HEK293 (cell line): Measurements from ENCODE around the gene METRNL.

Source experiments
- CTCF ChIA-PET: fragments of 350-600 bp; formaldehyde crosslinking; extraction: SDS; loops from one replicate; lab custom pipeline; 2021; ENCODE audit warnings: antibody characterized with exemption; lab: Yijun Ruan, JAX
- POLR2A ChIA-PET: fragments of 300-600 bp; formaldehyde crosslinking; extraction: SDS; loops from one replicate; lab custom pipeline; 2020; ENCODE audit warnings: antibody characterized with exemption, inconsistent platforms; lab: Yijun Ruan, JAX
- H3K27ac ChIP-seq: fragments of 200-500 bp; sonication (Bioruptor generic); 2 replicates; pipeline ENCODE4 v1.5.1; 2014; ENCODE audit warnings: low read depth, low read length, control low read depth, inconsistent platforms; ENCODE audit errors: extremely low read depth
- H3K36me3 ChIP-seq, 2 experiments: fragments of 200-500 bp in 1 of 2; sonication (Bioruptor generic) in 1 of 2; 1 replicate in 1 of 2; 2 replicates in 1 of 2; pipeline ENCODE4 v1.5.1; 2014 to 2017; ENCODE audit warnings: inconsistent platforms in 2 of 2, low read length in 2 of 2; ENCODE audit not compliant: control insufficient read depth in 2 of 2, insufficient read depth in 1 of 2
- H3K4me1 ChIP-seq: fragments of 200-500 bp; sonication (Bioruptor generic); 2 replicates; pipeline ENCODE4 v1.5.1; 2014; ENCODE audit warnings: mild to moderate bottlenecking, low read length, inconsistent platforms; ENCODE audit not compliant: control insufficient read depth, insufficient read depth
- H3K4me3 ChIP-seq: 2 replicates; pipeline ENCODE4 v1.5.1; 2011; ENCODE audit warnings: low read depth, mild to moderate bottlenecking, control low read depth, low read length, moderate library complexity
- H3K9me3 ChIP-seq: fragments of 200-500 bp; sonication (Bioruptor generic); 2 replicates; pipeline ENCODE4 v1.5.1; 2014; ENCODE audit warnings: low read depth, low read length, inconsistent platforms; ENCODE audit not compliant: control insufficient read depth, insufficient read depth
- BCL11A ChIP-seq: fragments of 450-650 bp; formaldehyde crosslinking; IDR thresholded peaks from 2 replicates; pipeline ENCODE4 v1.5.1; 2016; ENCODE audit warnings: low read depth, missing biosample characterization, missing genetic modification characterization
- GLI2 ChIP-seq: fragments of 450-650 bp; formaldehyde crosslinking; IDR thresholded peaks from 2 replicates; pipeline ENCODE4; 2017; ENCODE audit warnings: missing biosample characterization, missing genetic modification characterization, low read depth, borderline replicate concordance
- IKZF3 ChIP-seq: fragments of 450-650 bp; IDR thresholded peaks from 2 replicates; pipeline ENCODE4 v1.5.0; 2018; ENCODE audit warnings: missing biosample characterization, mild to moderate bottlenecking, missing genetic modification characterization, moderate library complexity
- KLF8 ChIP-seq: fragments of 450-650 bp; formaldehyde crosslinking; IDR thresholded peaks from 2 replicates; pipeline ENCODE4 v1.5.1; 2016; ENCODE audit warnings: missing biosample characterization, missing genetic modification characterization
- SETDB1 ChIP-seq: IDR thresholded peaks from one replicate; pipeline ENCODE4 v1.6.1; 2017; ENCODE audit warnings: mild to moderate bottlenecking, low read length, moderate library complexity, mixed read lengths; ENCODE audit not compliant: insufficient read length
- ZBTB7A ChIP-seq: fragments of 450-650 bp; formaldehyde crosslinking; IDR thresholded peaks from 2 replicates; pipeline ENCODE4 v1.5.1; 2016; ENCODE audit warnings: low read depth, missing biosample characterization, missing genetic modification characterization
- ZEB2 ChIP-seq: fragments of 450-650 bp; formaldehyde crosslinking; IDR thresholded peaks from 2 replicates; pipeline ENCODE4 v1.5.1; 2016; ENCODE audit warnings: missing biosample characterization, missing genetic modification characterization
- ZFP37 ChIP-seq: fragments of 450-650 bp; formaldehyde crosslinking; IDR thresholded peaks from 2 replicates; pipeline ENCODE4 v1.5.1; 2016; ENCODE audit warnings: missing biosample characterization, missing genetic modification characterization
- ZFP69B ChIP-seq: fragments of 450-650 bp; formaldehyde crosslinking; IDR thresholded peaks from 2 replicates; pipeline ENCODE4 v1.5.1; 2016; ENCODE audit warnings: missing biosample characterization, missing genetic modification characterization
- ZNF132 ChIP-seq: fragments of 450-650 bp; formaldehyde crosslinking; IDR thresholded peaks from 2 replicates; pipeline ENCODE4 v1.5.1; 2017; ENCODE audit warnings: missing biosample characterization, missing genetic modification characterization, borderline replicate concordance
- ZNF133 ChIP-seq: fragments of 450-650 bp; formaldehyde crosslinking; IDR thresholded peaks from 2 replicates; pipeline ENCODE4 v1.5.1; 2016; ENCODE audit warnings: missing biosample characterization, missing genetic modification characterization
- ZNF157 ChIP-seq: fragments of 450-650 bp; formaldehyde crosslinking; IDR thresholded peaks from 2 replicates; pipeline ENCODE4 v1.5.1; 2016; ENCODE audit warnings: missing biosample characterization, missing genetic modification characterization
- ZNF23 ChIP-seq: fragments of 450-650 bp; formaldehyde crosslinking; IDR thresholded peaks from 2 replicates; pipeline ENCODE4 v1.5.1; 2016; ENCODE audit warnings: missing biosample characterization, missing genetic modification characterization, borderline replicate concordance
- ZNF274 ChIP-seq, 2 experiments: fragments of 200-500 bp in 1 of 2; fragments of 450-650 bp in 1 of 2; sonication (Bioruptor generic) in 1 of 2; formaldehyde crosslinking in 1 of 2; IDR thresholded peaks; 2 replicates each; pipeline versions ENCODE4 v1.5.1 to v1.6.1; 2014 to 2016; ENCODE audit warnings: borderline replicate concordance in 1 of 2, inconsistent platforms in 1 of 2, low read length in 1 of 2, missing biosample characterization in 1 of 2, missing genetic modification characterization in 1 of 2
- ZNF548 ChIP-seq: fragments of 450-650 bp; formaldehyde crosslinking; IDR thresholded peaks from 2 replicates; pipeline ENCODE4 v1.5.1; 2016; ENCODE audit warnings: missing biosample characterization, missing genetic modification characterization
- ZNF768 ChIP-seq: fragments of 450-650 bp; formaldehyde crosslinking; IDR thresholded peaks from 2 replicates; pipeline ENCODE4 v1.5.1; 2018; ENCODE audit warnings: missing biosample characterization, mild to moderate bottlenecking, missing genetic modification characterization
- TF ChIP-seq, protein P1 (sequence below): fragments of 450-650 bp; formaldehyde crosslinking; IDR thresholded peaks from 2 replicates; pipeline ENCODE4 v1.5.1; 2016; ENCODE audit warnings: missing biosample characterization, missing genetic modification characterization
- TF ChIP-seq, protein P2 (sequence below): fragments of 450-650 bp; formaldehyde crosslinking; IDR thresholded peaks from 2 replicates; pipeline ENCODE4 v1.5.1; 2016; ENCODE audit warnings: missing biosample characterization, missing genetic modification characterization

METRNL gene

DNA sequence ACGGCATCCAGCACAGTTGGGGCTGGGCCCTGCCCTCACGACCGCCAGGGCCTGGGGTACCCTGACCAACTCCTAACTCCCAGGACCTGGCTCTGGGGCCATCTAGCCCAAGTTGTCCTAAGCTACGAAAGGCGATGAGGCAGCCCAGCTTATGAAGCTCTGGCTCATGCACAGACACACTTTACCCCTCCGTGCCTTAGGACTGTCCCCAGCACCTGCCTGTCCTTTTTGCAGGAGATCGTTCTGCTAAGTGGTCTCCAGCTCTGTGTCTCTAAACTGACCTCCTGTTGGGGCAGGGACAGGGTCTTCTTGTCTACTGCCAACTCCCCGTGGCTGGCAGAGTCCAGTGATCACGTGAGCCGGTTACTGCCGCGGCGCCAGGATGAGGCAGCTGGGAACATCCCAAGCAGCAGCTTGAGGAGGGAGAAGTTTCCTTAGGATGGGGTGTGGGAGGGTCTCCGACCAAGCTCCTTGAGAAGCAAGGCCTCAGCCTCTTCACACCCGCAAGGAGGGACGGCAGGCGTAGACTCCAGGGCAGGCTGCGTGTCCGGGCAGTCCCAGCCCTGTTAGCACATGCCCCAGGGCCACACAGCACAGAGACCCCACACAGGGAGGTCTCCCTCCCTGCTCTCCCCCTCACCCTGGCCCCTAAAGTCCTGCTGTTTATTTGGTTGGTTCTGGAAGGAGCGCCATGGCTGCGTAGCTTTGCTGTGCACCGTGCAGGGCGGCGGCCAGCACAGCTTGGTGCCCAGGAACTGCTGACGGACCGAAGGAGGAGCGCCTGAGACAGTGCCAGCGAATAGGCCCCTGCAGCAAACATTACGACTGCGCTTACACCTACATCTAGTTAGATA lies 16.4 kb upstream of the METRNL start:
- CTCF ChIA-PET: interaction anchor here (0.6 kb wide), 1 partner anchor 74 kb away, joined by 3 read pairs; no protein-coding TSS in a partner anchor

DNA sequence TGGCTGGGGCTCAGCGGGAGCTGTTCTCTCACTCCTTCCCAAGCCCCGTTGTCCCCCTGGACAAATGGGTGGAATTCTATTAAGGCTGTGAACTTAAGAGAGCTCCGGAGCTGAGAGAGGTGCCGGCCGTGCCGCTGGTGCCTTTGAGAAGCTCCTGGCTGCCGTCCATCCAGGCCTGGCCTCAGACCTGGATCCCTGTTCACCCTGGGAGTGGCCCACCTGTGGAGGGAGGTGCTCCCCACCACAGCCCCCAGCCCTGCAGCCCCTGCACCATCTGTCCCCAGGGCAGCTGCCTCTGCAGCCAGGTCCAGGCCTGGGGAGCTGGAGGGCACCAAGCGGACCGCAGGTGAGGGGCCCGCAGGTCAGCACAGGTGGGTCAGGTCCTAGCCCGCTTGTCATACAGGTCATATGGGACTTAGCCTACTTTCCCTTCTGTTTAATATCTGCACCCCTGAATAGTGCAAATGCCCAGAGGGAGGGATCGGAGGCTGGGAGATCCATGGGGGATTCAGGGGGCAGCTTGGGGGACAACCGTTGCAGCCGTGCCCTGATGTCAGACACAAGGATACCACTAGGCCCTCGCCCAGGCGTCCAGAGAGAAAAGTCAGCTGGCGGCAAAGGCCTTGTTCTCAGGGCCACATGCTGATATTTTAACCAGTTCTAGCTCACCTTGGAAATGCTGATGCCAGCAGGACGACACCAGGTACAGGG lies 15.2 kb upstream of the METRNL start:
- no peaks in the 10 kb centered on the region for H3K4me1 ChIP-seq
- no peak for TF ChIP-seq ZNF157
- TF ChIP-seq, protein P1, sequence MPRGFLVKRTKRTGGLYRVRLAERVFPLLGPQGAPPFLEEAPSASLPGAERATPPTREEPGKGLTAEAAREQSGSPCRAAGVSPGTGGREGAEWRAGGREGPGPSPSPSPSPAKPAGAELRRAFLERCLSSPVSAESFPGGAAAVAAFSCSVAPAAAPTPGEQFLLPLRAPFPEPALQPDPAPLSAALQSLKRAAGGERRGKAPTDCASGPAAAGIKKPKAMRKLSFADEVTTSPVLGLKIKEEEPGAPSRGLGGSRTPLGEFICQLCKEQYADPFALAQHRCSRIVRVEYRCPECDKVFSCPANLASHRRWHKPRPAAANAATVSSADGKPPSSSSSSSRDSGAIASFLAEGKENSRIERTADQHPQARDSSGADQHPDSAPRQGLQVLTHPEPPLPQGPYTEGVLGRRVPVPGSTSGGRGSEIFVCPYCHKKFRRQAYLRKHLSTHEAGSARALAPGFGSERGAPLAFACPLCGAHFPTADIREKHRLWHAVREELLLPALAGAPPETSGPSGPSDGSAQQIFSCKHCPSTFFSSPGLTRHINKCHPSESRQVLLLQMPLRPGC (tag by site-specific recombination): no peak
- no peak for TF ChIP-seq ZNF768 (tag by site-specific recombination)
- TF ChIP-seq ZNF23 (tag by site-specific recombination): no peak
- no peak for TF ChIP-seq GLI2 (tag by site-specific recombination)
- TF ChIP-seq ZNF548 (tag by site-specific recombination): no peak
- TF ChIP-seq ZFP69B (tag by site-specific recombination): no peak
- TF ChIP-seq ZEB2: no peak
- no peak for TF ChIP-seq SETDB1
- TF ChIP-seq ZNF132 (tag by site-specific recombination): no peak
- no peak for TF ChIP-seq ZFP37 (tag by site-specific recombination)
- no peak for TF ChIP-seq KLF8 (tag by site-specific recombination)
- no peak for TF ChIP-seq BCL11A
- TF ChIP-seq IKZF3: no peak
- no peak for TF ChIP-seq ZNF274 (IDR thresholded peaks at IDR 0.05; ENCODE audit: low read length)
- no peak for TF ChIP-seq ZNF274 (tag by site-specific recombination; IDR thresholded peaks at IDR 0.05; ENCODE audit: borderline replicate concordance)
- TF ChIP-seq ZNF133: no peak
- no peak overlapping the region for H3K27ac ChIP-seq
- H3K36me3 ChIP-seq: no peaks in the 10 kb centered on the region
- CTCF ChIA-PET: interaction anchor here (1.5 kb wide), 1 partner anchor 9 kb away, joined by 4 read pairs; no protein-coding TSS in a partner anchor
- H3K9me3 ChIP-seq: no peaks in the 10 kb centered on the region
- POLR2A ChIA-PET: interaction anchor here (0.6 kb wide), 1 partner anchor 368 kb away, joined by 3 read pairs; no protein-coding TSS in a partner anchor
- no peak overlapping the region for H3K4me3 ChIP-seq

More for the DNA sequence above, 16.4 kb upstream of the METRNL start:
- TF ChIP-seq ZBTB7A: no peak
- TF ChIP-seq, protein P2, sequence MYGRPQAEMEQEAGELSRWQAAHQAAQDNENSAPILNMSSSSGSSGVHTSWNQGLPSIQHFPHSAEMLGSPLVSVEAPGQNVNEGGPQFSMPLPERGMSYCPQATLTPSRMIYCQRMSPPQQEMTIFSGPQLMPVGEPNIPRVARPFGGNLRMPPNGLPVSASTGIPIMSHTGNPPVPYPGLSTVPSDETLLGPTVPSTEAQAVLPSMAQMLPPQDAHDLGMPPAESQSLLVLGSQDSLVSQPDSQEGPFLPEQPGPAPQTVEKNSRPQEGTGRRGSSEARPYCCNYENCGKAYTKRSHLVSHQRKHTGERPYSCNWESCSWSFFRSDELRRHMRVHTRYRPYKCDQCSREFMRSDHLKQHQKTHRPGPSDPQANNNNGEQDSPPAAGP (tag by site-specific recombination): no peak
- H3K27ac ChIP-seq: no peak overlapping the region
- POLR2A ChIA-PET: no interaction called here
- H3K36me3 ChIP-seq: no peaks in the 10 kb centered on the region
- H3K4me1 ChIP-seq: no peaks in the 10 kb centered on the region
- H3K9me3 ChIP-seq: no peaks in the 10 kb centered on the region
- H3K4me3 ChIP-seq: no peak overlapping the region
